GM20000 (cell line): ENCODE results near the gene MTMR4.

Experiments used
- DNase-seq: peaks from one replicate; pipeline ENCODE4 v3.0.0; 2012; ENCODE audit warnings: low spot score
- CTCF ChIP-seq: IDR thresholded peaks from 2 replicates; pipeline ENCODE4 v1.5.1; 2012; ENCODE audit warnings: mild to moderate bottlenecking, control low read depth; ENCODE audit errors: extremely low read depth, missing control alignments

The MTMR4 gene

GRCh38 chr17:58475985-58476384, 38.5 kb downstream of the MTMR4 start:
- DNase-seq = no peak
- TF ChIP-seq CTCF = no peak

- no peak for TF ChIP-seq CTCF
Measured at GRCh38 chr17:58470356-58470755, 44.1 kb downstream of the MTMR4 start.

GRCh38 chr17:58468944-58469343, 45.5 kb downstream of the MTMR4 start:
- TF ChIP-seq CTCF = no peak
- DNase-seq = no peak

More at GRCh38 chr17:58470356-58470755, 44.1 kb downstream of the MTMR4 start:
- no peak for DNase-seq

- TF ChIP-seq CTCF = no peak
- DNase-seq = no peak
Measured at GRCh38 chr17:58455491-58455890, 58.9 kb downstream of the MTMR4 start.

- no peak for DNase-seq
- no peak for TF ChIP-seq CTCF
Measured at GRCh38 chr17:58452738-58453137, 61.7 kb downstream of the MTMR4 start.

GRCh38 chr17:58447039-58447975, 67.1 kb downstream of the MTMR4 start:
- TF ChIP-seq CTCF = peak; percentile 54
- peak; percentile 72 for DNase-seq

GRCh38 chr17:58446086-58446485, 68.4 kb downstream of the MTMR4 start:
- TF ChIP-seq CTCF = no peak
- DNase-seq = no peak
